Measurements from ENCODE around the gene DRP2. TPM values are rescaled to one million over a fixed set of nuclear protein-coding genes. Genes with fewer than 3 reads are reported as not detected.

Gene DRP2
- total RNA-seq, 1 experiment from 2014 or later: 0.04 TPM

- Histone ChIP-seq H3T11ph (ENCODE audit: low read length) (no peak overlapping the region), H3K79me2 (ENCODE audit: insufficient read depth, low read length) (no peaks in the 10 kb centered on the region), H3K9me3 (ENCODE audit: control insufficient read depth, low read depth, low read length) (peaks cover 24% of the 10 kb centered on the region), H4K5ac (ENCODE audit: insufficient read length, low read depth, low read length) (no peak overlapping the region), H2BK5ac (ENCODE audit: insufficient read length, low read length) (no peak overlapping the region), H3K4me1 (ENCODE audit: insufficient read depth, low read length) (no peaks in the 10 kb centered on the region), H2BK20ac (ENCODE audit: low read depth, low read length, poor library complexity, severe bottlenecking) (no peak overlapping the region), H3K79me1 (ENCODE audit: insufficient read depth, low read depth, low read length, poor library complexity, severe bottlenecking) (no peaks in the 10 kb centered on the region), H2BK120ac (ENCODE audit: low read depth, low read length, poor library complexity, severe bottlenecking) (no peak overlapping the region), H3K4me2 (ENCODE audit: insufficient read depth, insufficient read length, low read length) (no peak overlapping the region), H2AFZ (ENCODE audit: low read length) (no peak overlapping the region), H3K27me3 (ENCODE audit: insufficient read depth, low read length) (no peaks in the 10 kb centered on the region), H3K9ac (ENCODE audit: extremely low read depth, insufficient read length, low read length) (no peak overlapping the region), H4K8ac (replicated peaks; ENCODE audit: insufficient read length, low read depth, low read length) (no peak overlapping the region), H3K4ac (ENCODE audit: low read depth, low read length) (no peak overlapping the region), H3K27ac (ENCODE audit: insufficient read length, low read depth, low read length) (no peak overlapping the region), H2AK5ac (ENCODE audit: insufficient read length, low read length) (no peak overlapping the region), H3K23ac (ENCODE audit: insufficient read length, low read depth, low read length) (no peak overlapping the region), H3K14ac (ENCODE audit: insufficient read depth, low read length) (no peak overlapping the region), H4K91ac (ENCODE audit: insufficient read length, low read depth, low read length) (no peak overlapping the region), H3K23me2 (ENCODE audit: insufficient read length, low read depth, low read length, poor library complexity, severe bottlenecking) (no peaks in the 10 kb centered on the region), H3K18ac (ENCODE audit: insufficient read length, low read depth, low read length) (no peak overlapping the region), H2BK12ac (ENCODE audit: insufficient read length, low read depth, low read length) (no peak overlapping the region), H2BK15ac (ENCODE audit: low read depth, low read length) (no peak overlapping the region), H3K56ac (ENCODE audit: insufficient read length, low read depth, low read length) (no peak overlapping the region), H4K20me1 (ENCODE audit: control insufficient read depth, insufficient read depth, insufficient read length) (no peaks in the 10 kb centered on the region)
- Mint-ChIP-seq H3K4me3 (no peak overlapping the region), H3K9me3 (peaks cover 54 to 55% of the 10 kb centered on the region in 2 experiments), H3K27ac (no peak overlapping the region), H3K36me3 (ENCODE audit: insufficient read depth in 1 of 3, low read depth in 3 of 3) (no peaks in the 10 kb centered on the region; a peak in 1 of 7 replicates), H3K4me1 (peaks cover 3 to 10% of the 10 kb centered on the region in 2 experiments; a peak in 3 of 4 replicates), H3K27me3 (ENCODE audit: low read depth) (peaks cover 3% of the 10 kb centered on the region)
- TF ChIP-seq, protein P1, sequence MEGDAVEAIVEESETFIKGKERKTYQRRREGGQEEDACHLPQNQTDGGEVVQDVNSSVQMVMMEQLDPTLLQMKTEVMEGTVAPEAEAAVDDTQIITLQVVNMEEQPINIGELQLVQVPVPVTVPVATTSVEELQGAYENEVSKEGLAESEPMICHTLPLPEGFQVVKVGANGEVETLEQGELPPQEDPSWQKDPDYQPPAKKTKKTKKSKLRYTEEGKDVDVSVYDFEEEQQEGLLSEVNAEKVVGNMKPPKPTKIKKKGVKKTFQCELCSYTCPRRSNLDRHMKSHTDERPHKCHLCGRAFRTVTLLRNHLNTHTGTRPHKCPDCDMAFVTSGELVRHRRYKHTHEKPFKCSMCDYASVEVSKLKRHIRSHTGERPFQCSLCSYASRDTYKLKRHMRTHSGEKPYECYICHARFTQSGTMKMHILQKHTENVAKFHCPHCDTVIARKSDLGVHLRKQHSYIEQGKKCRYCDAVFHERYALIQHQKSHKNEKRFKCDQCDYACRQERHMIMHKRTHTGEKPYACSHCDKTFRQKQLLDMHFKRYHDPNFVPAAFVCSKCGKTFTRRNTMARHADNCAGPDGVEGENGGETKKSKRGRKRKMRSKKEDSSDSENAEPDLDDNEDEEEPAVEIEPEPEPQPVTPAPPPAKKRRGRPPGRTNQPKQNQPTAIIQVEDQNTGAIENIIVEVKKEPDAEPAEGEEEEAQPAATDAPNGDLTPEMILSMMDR (conservative IDR thresholded peaks at IDR 0.05): no peak
- no CpG with 5 or more reads among the region's 2 CpGs for WGBS (ENCODE audit: extremely low coverage, insufficient read length, low lambda C conversion rate)
- no peak for DNase-seq
Observed at GRCh38 chrX:101230636-101231035, 11.1 kb downstream of the DRP2 start.

All from H9 (cell line).